Measurements from ENCODE around the gene KIAA0586.

KIAA0586 gene

DNA sequence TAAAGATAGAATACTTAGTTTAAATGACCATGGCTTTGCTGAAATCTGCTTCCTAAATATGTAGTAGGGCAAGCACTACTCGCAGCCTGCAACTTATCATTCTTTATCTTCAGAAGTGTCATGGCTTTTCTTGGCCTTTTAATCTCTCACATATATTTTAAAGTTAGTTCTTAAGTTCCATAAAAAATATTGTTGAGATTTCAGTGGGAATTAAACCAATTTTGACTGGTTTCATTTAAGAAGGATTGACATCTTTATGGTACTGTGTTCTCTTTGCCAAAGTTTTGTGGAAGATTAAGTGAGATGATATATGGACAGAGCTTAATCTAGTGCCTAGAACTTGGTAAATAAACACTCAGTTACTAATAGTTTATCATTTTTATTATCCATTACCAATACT is 56.7 kb downstream of the KIAA0586 start:
- peaks cover 5% of the 10 kb centered on the region for H3K36me3 ChIP-seq (replicated peaks; ENCODE audit: low read depth, low read length)
- no peak overlapping the region for H2AFZ ChIP-seq (ENCODE audit: low read depth, low read length)
- no peak overlapping the region for H3K27ac ChIP-seq (ENCODE audit: low read length)
- no peaks in the 10 kb centered on the region for H3K9me3 ChIP-seq (ENCODE audit: insufficient read depth, low read length)
- H4K20me1 ChIP-seq (ENCODE audit: insufficient read depth, low read length) = no peaks in the 10 kb centered on the region
- H3K79me2 ChIP-seq (ENCODE audit: low read length) = no peaks in the 10 kb centered on the region
- H3K4me2 ChIP-seq (ENCODE audit: low read length) = no peak overlapping the region
- peaks cover 35% of the 10 kb centered on the region for H3K4me1 ChIP-seq (ENCODE audit: low read length)
- H3K4me3 ChIP-seq (ENCODE audit: low read length) = no peak overlapping the region
- no peak overlapping the region for H3K9ac ChIP-seq (ENCODE audit: low read length)
- H3K27me3 ChIP-seq (ENCODE audit: low read depth, low read length) = no peaks in the 10 kb centered on the region
- TF ChIP-seq EZH2phosphoT487 (IDR thresholded peaks at IDR 0.05; ENCODE audit: low read depth) (no peak), CTCF (IDR thresholded peaks at IDR 0.05; ENCODE audit: low read depth, low read length) (no peak)

- TF ChIP-seq CTCF (IDR thresholded peaks at IDR 0.05; ENCODE audit: low read depth, low read length) (no peak), EZH2phosphoT487 (IDR thresholded peaks at IDR 0.05; ENCODE audit: low read depth) (no peak)
These were observed 61.0 kb downstream of the KIAA0586 start for GRCh38 chr14:58488550-58488949.

DNA sequence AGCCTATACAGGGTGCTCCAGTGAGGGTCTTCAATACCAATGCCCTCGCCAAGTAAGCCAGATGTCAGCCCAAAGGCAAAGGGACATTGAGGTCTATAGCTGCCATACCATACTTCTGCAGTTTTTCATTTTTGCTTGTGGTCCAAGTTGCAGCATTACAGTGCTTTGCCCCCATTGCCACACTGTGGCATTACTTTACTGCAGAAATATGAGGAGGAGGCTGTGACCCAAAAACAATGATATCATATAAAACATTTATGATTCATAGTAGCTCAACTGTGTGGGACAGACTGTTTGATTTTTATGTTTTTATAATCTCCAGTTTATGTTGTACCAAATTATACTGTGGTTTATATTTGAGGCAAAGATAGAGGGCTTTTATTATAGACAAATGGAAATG is 64.1 kb downstream of the KIAA0586 start:
- Histone ChIP-seq H3K4me2 (ENCODE audit: low read length) (no peak overlapping the region), H3K27me3 (ENCODE audit: low read depth, low read length) (no peaks in the 10 kb centered on the region), H3K4me3 (ENCODE audit: low read length) (no peak overlapping the region), H3K9ac (ENCODE audit: low read length) (no peak overlapping the region), H3K9me3 (ENCODE audit: insufficient read depth, low read length) (no peaks in the 10 kb centered on the region), H3K4me1 (ENCODE audit: low read length) (peaks cover 17% of the 10 kb centered on the region), H4K20me1 (ENCODE audit: insufficient read depth, low read length) (no peaks in the 10 kb centered on the region), H3K36me3 (replicated peaks; ENCODE audit: low read depth, low read length) (peaks cover 5% of the 10 kb centered on the region), H3K27ac (ENCODE audit: low read length) (no peak overlapping the region), H3K79me2 (ENCODE audit: low read length) (no peaks in the 10 kb centered on the region), H2AFZ (ENCODE audit: low read depth, low read length) (no peak overlapping the region)
- TF ChIP-seq CTCF (IDR thresholded peaks at IDR 0.05; ENCODE audit: low read depth, low read length) = no peak
- TF ChIP-seq EZH2phosphoT487 (IDR thresholded peaks at IDR 0.05; ENCODE audit: low read depth) = no peak

More at GRCh38 chr14:58488550-58488949, 61.0 kb downstream of the KIAA0586 start:
- no peaks in the 10 kb centered on the region for H3K27me3 ChIP-seq (ENCODE audit: low read depth, low read length)
- no peaks in the 10 kb centered on the region for H4K20me1 ChIP-seq (ENCODE audit: insufficient read depth, low read length)
- peaks cover 5% of the 10 kb centered on the region for H3K36me3 ChIP-seq (replicated peaks; ENCODE audit: low read depth, low read length)
- H3K79me2 ChIP-seq (ENCODE audit: low read length) = no peaks in the 10 kb centered on the region
- no peak overlapping the region for H2AFZ ChIP-seq (ENCODE audit: low read depth, low read length)
- no peak overlapping the region for H3K4me3 ChIP-seq (ENCODE audit: low read length)
- peak overlapping the region; percentile 2; the same call in 1 of the 2 replicates for H3K27ac ChIP-seq (ENCODE audit: low read length)
- H3K4me2 ChIP-seq (ENCODE audit: low read length) = peak overlapping the region; percentile 12
- no peak overlapping the region for H3K9ac ChIP-seq (ENCODE audit: low read length)
- H3K4me1 ChIP-seq (ENCODE audit: low read length) = peaks cover 17% of the 10 kb centered on the region
- H3K9me3 ChIP-seq (ENCODE audit: insufficient read depth, low read length) = no peaks in the 10 kb centered on the region

GRCh38 chr14:58492044-58492443 is 64.5 kb downstream of the KIAA0586 start:
- no peaks in the 10 kb centered on the region for H4K20me1 ChIP-seq (ENCODE audit: insufficient read depth, low read length)
- H2AFZ ChIP-seq (ENCODE audit: low read depth, low read length) = no peak overlapping the region
- no peak overlapping the region for H3K4me2 ChIP-seq (ENCODE audit: low read length)
- no peak overlapping the region for H3K27ac ChIP-seq (ENCODE audit: low read length)
- no peaks in the 10 kb centered on the region for H3K27me3 ChIP-seq (ENCODE audit: low read depth, low read length)
- no peaks in the 10 kb centered on the region for H3K79me2 ChIP-seq (ENCODE audit: low read length)
- no peak overlapping the region for H3K9ac ChIP-seq (ENCODE audit: low read length)
- no peak for TF ChIP-seq CTCF (IDR thresholded peaks at IDR 0.05; ENCODE audit: low read depth, low read length)
- TF ChIP-seq EZH2phosphoT487 (IDR thresholded peaks at IDR 0.05; ENCODE audit: low read depth) = no peak
- no peak overlapping the region for H3K4me3 ChIP-seq (ENCODE audit: low read length)
- H3K4me1 ChIP-seq (ENCODE audit: low read length) = peaks cover 17% of the 10 kb centered on the region
- H3K36me3 ChIP-seq (replicated peaks; ENCODE audit: low read depth, low read length) = peaks cover 5% of the 10 kb centered on the region
- H3K9me3 ChIP-seq (ENCODE audit: insufficient read depth, low read length) = no peaks in the 10 kb centered on the region
